Measurements from ENCODE around the gene CA9. TPM values are rescaled to one million over a fixed set of nuclear protein-coding genes. Genes with fewer than 3 reads are reported as not detected.

CA9 gene
- total and polyA plus RNA-seq, 4 donors = 0.38 to 3.1 (median 0.96) TPM; not detected in 1

- Histone ChIP-seq H3K36me3 (ENCODE audit: control insufficient read depth, insufficient read depth, low read length) (peaks cover 37% of the 10 kb centered on the region), H3K9me3 (ENCODE audit: control insufficient read depth, insufficient read depth, low read length) (no peaks in the 10 kb centered on the region), H3K27ac (ENCODE audit: low read depth, low read length) (peak overlapping the region; percentile 97), H3K4me3 (ENCODE audit: low read depth, low read length) (peak overlapping the region; percentile 93), H3K4me1 (ENCODE audit: control insufficient read depth, insufficient read depth, low read length) (peaks cover 41% of the 10 kb centered on the region), H3K27me3 (ENCODE audit: control insufficient read depth, insufficient read depth, low read length) (no peaks in the 10 kb centered on the region)
- peak in 2 of 6 donors; percentile 34 to 38 for DNase-seq (ENCODE audit: low read depth in 4 of 6, low spot score in 6 of 6)
- WGBS (ENCODE audit: insufficient coverage) = 37% methylated on average over 6 of the region's 6 CpGs
These were observed 56.2 kb downstream of the CA9 start for GRCh38 chr9:35729700-35730485.

- Histone ChIP-seq H3K9me3 (ENCODE audit: control insufficient read depth, insufficient read depth, low read length) (no peaks in the 10 kb centered on the region), H3K27ac (ENCODE audit: low read depth, low read length) (peak overlapping the region; percentile 97), H3K4me3 (ENCODE audit: low read depth, low read length) (peak overlapping the region; percentile 93), H3K27me3 (ENCODE audit: control insufficient read depth, insufficient read depth, low read length) (no peaks in the 10 kb centered on the region), H3K36me3 (ENCODE audit: control insufficient read depth, insufficient read depth, low read length) (peaks cover 31% of the 10 kb centered on the region), H3K4me1 (ENCODE audit: control insufficient read depth, insufficient read depth, low read length) (peaks cover 41% of the 10 kb centered on the region)
- DNase-seq (ENCODE audit: low read depth in 4 of 6, low spot score in 6 of 6) = no peak
- 97% methylated on average over 2 of the region's 2 CpGs for WGBS (ENCODE audit: insufficient coverage)
These were observed 56.7 kb downstream of the CA9 start for GRCh38 chr9:35730486-35730854.

Small RNA genes within 50 kb of the gene (small RNA-seq; reads per million reads assigned to genes)
- gene RMRP (ENCODE audit: low replicate concordance) = not detected
- gene RN7SL22P (ENCODE audit: low replicate concordance) = not detected

Other genes starting within 250 kb of the CA9 start
- gene RUSC2, start 183.8 kb upstream of the CA9 start, total RNA-seq = 10 to 100 TPM; 29.2 to 32.6 TPM
- gene RUSC2, start 183.8 kb upstream of the CA9 start, polyA plus RNA-seq (ENCODE audit: insufficient read length in 2 of 2) = 10 to 100 TPM; 77.9 to 87.8 TPM
- 10 to 100 TPM in 1 of 2 donors, 1 to 10 TPM in 1; 9.0 to 21.8 TPM for gene TESK1, start 68.7 kb upstream of the CA9 start, total RNA-seq
- gene TESK1, start 68.7 kb upstream of the CA9 start, polyA plus RNA-seq (ENCODE audit: insufficient read length in 2 of 2) = 10 to 100 TPM; 66.2 to 80.8 TPM
- gene CD72, start 55.5 kb upstream of the CA9 start, total RNA-seq = 1 to 10 TPM; 1.3 to 1.7 TPM
- gene CD72, start 55.5 kb upstream of the CA9 start, polyA plus RNA-seq (ENCODE audit: insufficient read length in 2 of 2) = 1 to 10 TPM in 1 of 2 donors, under 1 TPM in 1; 0.40 to 1.6 TPM
- not detected for gene SIT1, start 23.0 kb upstream of the CA9 start, total RNA-seq
- under 1 TPM in 1 of 2 donors, not detected in 1; 0.36 TPM for gene SIT1, start 23.0 kb upstream of the CA9 start, polyA plus RNA-seq (ENCODE audit: insufficient read length in 2 of 2)
- gene RMRP, start 15.9 kb upstream of the CA9 start, total RNA-seq = over 10,000 TPM; 17,832 to 50,424 TPM
- 1 to 10 TPM in 1 of 2 donors, not detected in 1; 1.8 TPM for gene RMRP, start 15.9 kb upstream of the CA9 start, polyA plus RNA-seq (ENCODE audit: insufficient read length in 2 of 2)
- 10 to 100 TPM in 1 of 2 donors, 1 to 10 TPM in 1; 8.3 to 26.6 TPM for gene CCDC107, start 15.6 kb upstream of the CA9 start, total RNA-seq
- 10 to 100 TPM; 34.6 to 38.2 TPM for gene CCDC107, start 15.6 kb upstream of the CA9 start, polyA plus RNA-seq (ENCODE audit: insufficient read length in 2 of 2)
- gene ARHGEF39, start 8.7 kb upstream of the CA9 start, total RNA-seq = 1 to 10 TPM in 1 of 2 donors, under 1 TPM in 1; 0.79 to 1.5 TPM
- gene ARHGEF39, start 8.7 kb upstream of the CA9 start, polyA plus RNA-seq (ENCODE audit: insufficient read length in 2 of 2) = 1 to 10 TPM; 3.2 to 4.5 TPM
- gene TPM2, start 16.0 kb downstream of the CA9 start, total RNA-seq = 100 to 1,000 TPM in 1 of 2 donors, 10 to 100 TPM in 1; 29.6 to 191 TPM
- 100 to 1,000 TPM in 1 of 2 donors, 10 to 100 TPM in 1; 76.6 to 117 TPM for gene TPM2, start 16.0 kb downstream of the CA9 start, polyA plus RNA-seq (ENCODE audit: insufficient read length in 2 of 2)
- gene TLN1, start 58.3 kb downstream of the CA9 start, total RNA-seq = 100 to 1,000 TPM in 1 of 2 donors, 10 to 100 TPM in 1; 73.7 to 135 TPM
- gene TLN1, start 58.3 kb downstream of the CA9 start, polyA plus RNA-seq (ENCODE audit: insufficient read length in 2 of 2) = 10 to 100 TPM; 75.5 to 90.5 TPM
- gene CREB3, start 58.7 kb downstream of the CA9 start, total RNA-seq = 10 to 100 TPM; 29.6 to 48.2 TPM
- gene CREB3, start 58.7 kb downstream of the CA9 start, polyA plus RNA-seq (ENCODE audit: insufficient read length in 2 of 2) = 10 to 100 TPM; 50.7 to 53.6 TPM
- 10 to 100 TPM; 46.9 to 74.4 TPM for gene GBA2, start 75.3 kb downstream of the CA9 start, total RNA-seq
- gene GBA2, start 75.3 kb downstream of the CA9 start, polyA plus RNA-seq (ENCODE audit: insufficient read length in 2 of 2) = 100 to 1,000 TPM; 109 to 131 TPM
- 10 to 100 TPM; 12.7 to 21.2 TPM for gene RGP1, start 75.4 kb downstream of the CA9 start, total RNA-seq
- gene RGP1, start 75.4 kb downstream of the CA9 start, polyA plus RNA-seq (ENCODE audit: insufficient read length in 2 of 2) = 10 to 100 TPM; 21.9 to 23.5 TPM
- gene MSMP, start 80.3 kb downstream of the CA9 start, total RNA-seq = under 1 TPM in 1 of 2 donors, not detected in 1; 0.77 TPM
- 1 to 10 TPM in 1 of 2 donors, not detected in 1; 1.6 TPM for gene MSMP, start 80.3 kb downstream of the CA9 start, polyA plus RNA-seq (ENCODE audit: insufficient read length in 2 of 2)
- gene NPR2, start 117.7 kb downstream of the CA9 start, total RNA-seq = 10 to 100 TPM; 15.0 to 24.9 TPM
- 10 to 100 TPM; 36.9 to 39.5 TPM for gene NPR2, start 117.7 kb downstream of the CA9 start, polyA plus RNA-seq (ENCODE audit: insufficient read length in 2 of 2)
- 10 to 100 TPM in 1 of 2 donors, 1 to 10 TPM in 1; 4.2 to 54.4 TPM for gene SPAG8, start 138.3 kb downstream of the CA9 start, total RNA-seq
- gene SPAG8, start 138.3 kb downstream of the CA9 start, polyA plus RNA-seq (ENCODE audit: insufficient read length in 2 of 2) = 10 to 100 TPM; 12.7 to 16.5 TPM
- gene HINT2, start 141.1 kb downstream of the CA9 start, total RNA-seq = 10 to 100 TPM; 16.3 to 57.5 TPM
- gene HINT2, start 141.1 kb downstream of the CA9 start, polyA plus RNA-seq (ENCODE audit: insufficient read length in 2 of 2) = 10 to 100 TPM; 39.4 to 43.4 TPM
- gene FAM221B, start 154.8 kb downstream of the CA9 start, total RNA-seq = under 1 TPM in 1 of 2 donors, not detected in 1; 0.06 TPM
- under 1 TPM; 0.41 to 0.73 TPM for gene FAM221B, start 154.8 kb downstream of the CA9 start, polyA plus RNA-seq (ENCODE audit: insufficient read length in 2 of 2)
- 1 to 10 TPM; 7.3 to 10.0 TPM for gene TMEM8B, start 155.3 kb downstream of the CA9 start, total RNA-seq
- 10 to 100 TPM; 58.1 to 58.8 TPM for gene TMEM8B, start 155.3 kb downstream of the CA9 start, polyA plus RNA-seq (ENCODE audit: insufficient read length in 2 of 2)
- gene OR13J1, start 196.5 kb downstream of the CA9 start, total RNA-seq = under 1 TPM in 1 of 2 donors, not detected in 1; 0.10 TPM
- gene OR13J1, start 196.5 kb downstream of the CA9 start, polyA plus RNA-seq (ENCODE audit: insufficient read length in 2 of 2) = under 1 TPM in 1 of 2 donors, not detected in 1; 0.35 TPM
- gene HRCT1, start 232.3 kb downstream of the CA9 start, total RNA-seq = 1 to 10 TPM in 1 of 2 donors, not detected in 1; 1.6 TPM
- gene HRCT1, start 232.3 kb downstream of the CA9 start, polyA plus RNA-seq (ENCODE audit: insufficient read length in 2 of 2) = 1 to 10 TPM in 1 of 2 donors, under 1 TPM in 1; 0.81 to 1.2 TPM
- under 1 TPM; 0.69 to 0.77 TPM for gene SPAAR, start 235.6 kb downstream of the CA9 start, total RNA-seq
- 1 to 10 TPM; 1.6 to 1.8 TPM for gene SPAAR, start 235.6 kb downstream of the CA9 start, polyA plus RNA-seq (ENCODE audit: insufficient read length in 2 of 2)

Measured in spinal cord (tissue), 10 donors.